Nephron (organoid): Measurements from ENCODE around the gene AMOTL1.
A peak's percentile ranks its signal among the peaks of the same experiment; 100 is the strongest.

Experiments used
- H3K27ac Mint-ChIP-seq, 3 experiments: 2 replicates each; pipeline ENCODE4 v1.8.0; 2020; ENCODE audit warnings: mixed read lengths in 3 of 3, mild to moderate bottlenecking in 2 of 3, moderate library complexity in 1 of 3
- H3K27me3 Mint-ChIP-seq: 2 replicates; pipeline ENCODE4 v1.8.0; 2021; ENCODE audit warnings: low read depth, mild to moderate bottlenecking, moderate library complexity, mixed read lengths
- H3K36me3 Mint-ChIP-seq: 2 replicates; pipeline ENCODE4 v1.8.0; 2020; ENCODE audit warnings: low read depth, mixed read lengths
- H3K4me1 Mint-ChIP-seq: 2 replicates; pipeline ENCODE4 v1.8.0; 2020; ENCODE audit warnings: mixed read lengths
- H3K4me3 Mint-ChIP-seq, 3 experiments: 2 replicates each; pipeline ENCODE4 v1.8.0; 2020; ENCODE audit warnings: mild to moderate bottlenecking in 3 of 3, mixed read lengths in 3 of 3, moderate library complexity in 2 of 3
- H3K9me3 Mint-ChIP-seq: 2 replicates; pipeline ENCODE4 v1.8.0; 2020; ENCODE audit warnings: mixed read lengths
- CTCF ChIP-seq, 3 experiments: fragments of 200-600 bp; sonication (generic); IDR thresholded peaks; one replicate each; pipeline ENCODE4 v1.5.0; 2021; ENCODE audit warnings: antibody characterized with exemption in 3 of 3; ENCODE audit not compliant: unreplicated experiment in 3 of 3

AMOTL1 gene

GRCh38 chr11:94825481-94825880, 57.3 kb downstream of the AMOTL1 start:
- no peaks in the 10 kb centered on the region for H3K4me1 Mint-ChIP-seq
- no peaks in the 10 kb centered on the region for H3K9me3 Mint-ChIP-seq
- peaks cover 96% of the 10 kb centered on the region for H3K36me3 Mint-ChIP-seq
- H3K27me3 Mint-ChIP-seq: no peaks in the 10 kb centered on the region
- H3K27ac Mint-ChIP-seq: no peak overlapping the region
- no peak for TF ChIP-seq CTCF (IDR thresholded peaks at IDR 0.05; ENCODE audit: unreplicated experiment in 3 of 3)
- H3K4me3 Mint-ChIP-seq: no peak overlapping the region

- no peaks in the 10 kb centered on the region for H3K9me3 Mint-ChIP-seq
- H3K4me1 Mint-ChIP-seq: no peaks in the 10 kb centered on the region
- H3K27me3 Mint-ChIP-seq: no peaks in the 10 kb centered on the region
- no peak overlapping the region for H3K27ac Mint-ChIP-seq
- H3K4me3 Mint-ChIP-seq: no peak overlapping the region
- peaks cover 91% of the 10 kb centered on the region for H3K36me3 Mint-ChIP-seq
- TF ChIP-seq CTCF (IDR thresholded peaks at IDR 0.05; ENCODE audit: unreplicated experiment in 3 of 3): no peak
Observed at GRCh38 chr11:94826415-94826814, 58.3 kb downstream of the AMOTL1 start.

- Mint-ChIP-seq H3K4me1 (no peaks in the 10 kb centered on the region), H3K27me3 (no peaks in the 10 kb centered on the region)
- TF ChIP-seq CTCF (IDR thresholded peaks at IDR 0.05; ENCODE audit: unreplicated experiment in 3 of 3): no peak
Observed at GRCh38 chr11:94828088-94828487, 59.9 kb downstream of the AMOTL1 start.

GRCh38 chr11:94830722-94831510, 62.8 kb downstream of the AMOTL1 start:
- peaks cover 10% of the 10 kb centered on the region for H3K4me1 Mint-ChIP-seq
- no peak overlapping the region for H3K4me3 Mint-ChIP-seq
- H3K27ac Mint-ChIP-seq: peak overlapping the region in 2 of 3 experiments; percentile 19 to 38
- no peaks in the 10 kb centered on the region for H3K27me3 Mint-ChIP-seq
- no peak for TF ChIP-seq CTCF (IDR thresholded peaks at IDR 0.05; ENCODE audit: unreplicated experiment in 3 of 3)
- H3K36me3 Mint-ChIP-seq: peaks cover 72% of the 10 kb centered on the region
- H3K9me3 Mint-ChIP-seq: no peaks in the 10 kb centered on the region

More at GRCh38 chr11:94828088-94828487, 59.9 kb downstream of the AMOTL1 start:
- Mint-ChIP-seq H3K27ac (no peak overlapping the region), H3K36me3 (peaks cover 87% of the 10 kb centered on the region), H3K9me3 (no peaks in the 10 kb centered on the region), H3K4me3 (no peak overlapping the region)

- no peaks in the 10 kb centered on the region for H3K9me3 Mint-ChIP-seq
- TF ChIP-seq CTCF (IDR thresholded peaks at IDR 0.05; ENCODE audit: unreplicated experiment in 3 of 3): no peak
- no peaks in the 10 kb centered on the region for H3K27me3 Mint-ChIP-seq
- peaks cover 66% of the 10 kb centered on the region for H3K36me3 Mint-ChIP-seq
- H3K4me1 Mint-ChIP-seq: peaks cover 10% of the 10 kb centered on the region
- H3K27ac Mint-ChIP-seq: peak overlapping the region in 2 of 3 experiments; percentile 19 to 38
- H3K4me3 Mint-ChIP-seq: no peak overlapping the region
Observed at GRCh38 chr11:94831529-94831928, 63.4 kb downstream of the AMOTL1 start.
